Activated CD8-positive, alpha-beta memory T cell treated with anti-CD3 and anti-CD28 coated beads, Interleukin-2, amount 50 U/mL, for 24 hours (primary cell): Measurements from ENCODE around the gene PECR.
A peak's percentile ranks its signal among the peaks of the same experiment; 100 is the strongest.

Experiments used
- DNase-seq: peaks from one replicate; pipeline ENCODE4 v3.0.0-alpha.2; 2020; ENCODE audit errors: extremely low read depth

Gene PECR

GRCh38 chr2:216081487-216082116 is at the start of gene PECR, which contains the start of gene TMEM169:
Gene PECR, minus strand, starts transcription at chr2:216081809. Its CDS starts 68 bp downstream, at chr2:216081741.
Gene TMEM169, plus strand, starts transcription at chr2:216081919. Its CDS starts 14,045 bp downstream, at chr2:216095964.
- no peak for DNase-seq

GRCh38 chr2:216130346-216130971 is 48.9 kb upstream of the PECR start:
- no peak for DNase-seq

- no peak for DNase-seq
Measured at GRCh38 chr2:216126943-216127342, 45.3 kb upstream of the PECR start.

- DNase-seq: no peak
Measured at GRCh38 chr2:216121255-216121654, 39.6 kb upstream of the PECR start.

- DNase-seq: no peak
Measured at GRCh38 chr2:216119986-216120385, 38.4 kb upstream of the PECR start.

- no peak for DNase-seq
Measured at GRCh38 chr2:216119146-216119545, 37.5 kb upstream of the PECR start.

GRCh38 chr2:216118474-216118873 is 36.9 kb upstream of the PECR start:
- DNase-seq: no peak

GRCh38 chr2:216117561-216118340 is 36.1 kb upstream of the PECR start:
- DNase-seq: no peak

GRCh38 chr2:216116418-216116817 is 34.8 kb upstream of the PECR start:
- DNase-seq: no peak

- DNase-seq: peak; percentile 95
Measured at GRCh38 chr2:216114714-216115531, 33.3 kb upstream of the PECR start.

- DNase-seq: no peak
Measured at GRCh38 chr2:216114382-216114713, 32.7 kb upstream of the PECR start.

- DNase-seq: no peak
Measured at GRCh38 chr2:216113572-216113971, 32.0 kb upstream of the PECR start.

GRCh38 chr2:216112926-216113325 is 31.3 kb upstream of the PECR start:
- no peak for DNase-seq

- no peak for DNase-seq
Measured at GRCh38 chr2:216111122-216111521, 29.5 kb upstream of the PECR start.

- no peak for DNase-seq
Measured at GRCh38 chr2:216110620-216111019, 29.0 kb upstream of the PECR start.

GRCh38 chr2:216109962-216110614 is 28.5 kb upstream of the PECR start:
- no peak for DNase-seq

- DNase-seq: peak; percentile 95
Measured at GRCh38 chr2:216108967-216109921, 27.6 kb upstream of the PECR start, which contains the start of gene XRCC5. Gene XRCC5, plus strand, starts transcription at chr2:216109348. Its CDS starts 89 bp downstream, at chr2:216109437.

GRCh38 chr2:216108310-216108966 is 26.8 kb upstream of the PECR start:
- no peak for DNase-seq

GRCh38 chr2:216107760-216108159 is 26.2 kb upstream of the PECR start:
- no peak for DNase-seq

- no peak for DNase-seq
Measured at GRCh38 chr2:216107320-216107719, 25.7 kb upstream of the PECR start.
